Right lobe of liver (tissue), 6 donors: Measurements from ENCODE around the gene CCNF. TPM values are rescaled to one million over a fixed set of nuclear protein-coding genes. Genes with fewer than 3 reads are reported as not detected.
A peak's percentile ranks its signal among the peaks of the same experiment; 100 is the strongest.

Experiments used
- ATAC-seq, 4 donors: fragments of 200-7000 bp; cut with Tn5 transposase; one replicate each; pipeline ENCODE4 v1.9.1; 2020; ENCODE audit warnings: mild to moderate bottlenecking in 4 of 4, moderate library complexity in 4 of 4
- DNase-seq, 3 donors: peaks; one replicate each; pipeline ENCODE4 v3.0.0-alpha.2; 2020
- H3K27ac ChIP-seq, 3 donors: fragments of 200-600 bp; one replicate each; pipeline ENCODE4 v1.8.0; 2022
- H3K27me3 ChIP-seq, 2 donors: fragments of 200-600 bp; one replicate each; pipeline ENCODE4 v1.8.0; 2022
- H3K36me3 ChIP-seq, 4 donors: fragments of 200-600 bp; sonication (generic) in 1 of 4; one replicate each; pipeline versions ENCODE4 v1.5.1 to v1.8.0; 2017 to 2022; ENCODE audit warnings: control low read depth in 1 of 4
- H3K4me1 ChIP-seq, 4 donors: fragments of 200-600 bp; sonication (generic) in 1 of 4; one replicate each; pipeline versions ENCODE4 v1.5.1 to v1.8.0; 2017 to 2022; ENCODE audit warnings: control low read depth in 1 of 4
- H3K4me3 ChIP-seq, 3 donors: fragments of 200-600 bp; one replicate each; pipeline ENCODE4 v1.8.0; 2022
- H3K9me3 ChIP-seq, 4 donors: fragments of 200-600 bp; sonication (generic) in 1 of 4; one replicate each; pipeline versions ENCODE4 v1.5.1 to v1.8.0; 2017 to 2022; ENCODE audit warnings: control low read depth in 1 of 4
- POLR2A ChIP-seq: fragments of 450-650 bp; IDR thresholded peaks from one replicate; pipeline ENCODE4 v1.6.1; 2017; ENCODE audit warnings: antibody characterized with exemption, mild to moderate bottlenecking
- WGBS: methylation state at CpG from one replicate; pipeline ENCODE4 v1.1.6; 2018; ENCODE audit warnings: low coverage, low lambda C conversion rate; ENCODE audit not compliant: insufficient coverage; ENCODE audit errors: missing lambda C conversion rate; 5-methylcytosine and 5-hydroxymethylcytosine counted together
- intact Hi-C, 2 donors: fragments of 100-400 bp; cut with DNase I; formaldehyde crosslinking; loops; one replicate each; pipeline versions ENCODE4 v1.11.2 to v1.14.1; 2022
- total RNA-seq, 6 experiments: library from RNA; depleted of rRNA in 2 of 6; stranded (reverse); fragments of >200 nt in 2 of 6; fragmentation: NEBNext Ultra II Directional in 3 of 6; extraction: Animal tissue kit (Norgen Biotek cat#: 25700) in 3 of 6; gene quantifications; one replicate each; pipeline versions ENCODE4 v1.1.0 to v1.2.4, GENCODE V29; 2016 to 2023
- TF ChIP-seq, protein P1 (sequence below), 4 donors: fragments of 200-600 bp in 3 of 4; fragments of 450-650 bp in 1 of 4; IDR thresholded peaks; one replicate each; pipeline versions ENCODE4 v1.5.1 to v1.8.0; 2016 to 2022; ENCODE audit warnings: antibody characterized with exemption in 4 of 4, mild to moderate bottlenecking in 2 of 4
- donor health status: DM: no; HTN: yes; CAD: no.
- donor health status: DM: no; HTN: no; CAD: no.
- donor health status: DM: no; HTN: no; CAD: no.
- donor health status: DM: no; HTN: yes; CAD: no.
- donor health status: DM: no; HTN: yes; CAD: no.

CCNF gene
- total RNA-seq, 6 experiments from 2014 or later = 1.3 to 2.7 (median 1.7) TPM

DNA sequence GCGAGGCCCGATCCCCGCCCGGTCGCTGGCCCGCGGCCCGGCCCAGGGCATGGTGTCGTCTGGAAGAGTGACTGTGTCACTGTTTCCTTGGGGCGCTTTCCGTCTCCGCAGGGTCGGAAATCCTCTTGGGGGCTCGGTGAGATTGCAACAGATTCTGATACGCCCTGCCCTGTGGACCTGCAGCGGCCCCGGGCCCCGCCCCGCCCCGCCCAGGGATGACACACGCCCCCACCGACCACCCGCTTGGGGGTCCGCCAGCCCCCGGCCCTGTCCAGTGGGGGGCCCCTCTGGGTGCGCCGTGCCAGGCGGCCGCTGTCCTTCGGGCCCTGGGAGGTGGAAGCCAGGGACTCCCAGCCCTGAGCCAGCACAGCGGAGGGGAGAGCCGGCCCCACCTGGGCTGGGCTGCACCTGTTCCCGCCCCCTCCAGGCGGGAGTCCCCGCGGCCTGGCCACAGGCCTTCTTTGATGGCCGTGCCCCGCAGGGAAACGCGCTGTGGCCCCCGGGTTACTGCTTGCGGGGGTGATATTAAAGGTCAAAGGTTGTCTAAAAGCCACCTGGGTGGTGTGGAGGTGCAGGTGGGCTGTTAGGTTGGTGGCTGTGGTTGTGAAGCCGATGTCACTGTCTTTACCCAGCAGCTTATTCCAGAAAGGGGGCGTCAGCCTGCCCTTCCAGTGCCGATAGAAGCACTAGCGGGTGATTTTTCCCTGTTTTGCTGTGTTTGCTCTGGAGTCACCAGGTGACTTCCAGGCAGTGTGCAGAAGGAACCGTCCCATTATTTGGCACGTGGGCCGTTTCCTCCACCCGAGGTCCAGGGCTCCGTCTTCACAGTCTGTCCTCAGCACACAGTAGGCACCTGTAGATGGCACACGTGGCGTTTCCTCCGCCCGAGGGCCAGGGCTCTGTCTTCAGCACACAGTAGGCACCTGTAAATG, 46.4 kb downstream of the CCNF start:
- Histone ChIP-seq H3K4me1 (peaks cover 0 to 61% (median 24%) of the 10 kb centered on the region in 4 donors), H3K4me3 (peak overlapping the region; percentile 60 to 89 (median 66)), H3K27ac (peak overlapping the region in 1 of 3 donors; percentile 77), H3K36me3 (no peaks in the 10 kb centered on the region), H3K9me3 (no peaks in the 10 kb centered on the region), H3K27me3 (no peaks in the 10 kb centered on the region)
- TF ChIP-seq, protein P1, sequence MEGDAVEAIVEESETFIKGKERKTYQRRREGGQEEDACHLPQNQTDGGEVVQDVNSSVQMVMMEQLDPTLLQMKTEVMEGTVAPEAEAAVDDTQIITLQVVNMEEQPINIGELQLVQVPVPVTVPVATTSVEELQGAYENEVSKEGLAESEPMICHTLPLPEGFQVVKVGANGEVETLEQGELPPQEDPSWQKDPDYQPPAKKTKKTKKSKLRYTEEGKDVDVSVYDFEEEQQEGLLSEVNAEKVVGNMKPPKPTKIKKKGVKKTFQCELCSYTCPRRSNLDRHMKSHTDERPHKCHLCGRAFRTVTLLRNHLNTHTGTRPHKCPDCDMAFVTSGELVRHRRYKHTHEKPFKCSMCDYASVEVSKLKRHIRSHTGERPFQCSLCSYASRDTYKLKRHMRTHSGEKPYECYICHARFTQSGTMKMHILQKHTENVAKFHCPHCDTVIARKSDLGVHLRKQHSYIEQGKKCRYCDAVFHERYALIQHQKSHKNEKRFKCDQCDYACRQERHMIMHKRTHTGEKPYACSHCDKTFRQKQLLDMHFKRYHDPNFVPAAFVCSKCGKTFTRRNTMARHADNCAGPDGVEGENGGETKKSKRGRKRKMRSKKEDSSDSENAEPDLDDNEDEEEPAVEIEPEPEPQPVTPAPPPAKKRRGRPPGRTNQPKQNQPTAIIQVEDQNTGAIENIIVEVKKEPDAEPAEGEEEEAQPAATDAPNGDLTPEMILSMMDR (IDR thresholded peaks at IDR 0.05) = no peak
- no peak for TF ChIP-seq POLR2A
- 25% methylated on average over 15 of the region's 55 CpGs for WGBS
- DNase-seq (peak in 1 of 3 donors; percentile 64), ATAC-seq (peak; percentile 9 to 40 (median 31))
- intact Hi-C loops = no loop called here

DNA sequence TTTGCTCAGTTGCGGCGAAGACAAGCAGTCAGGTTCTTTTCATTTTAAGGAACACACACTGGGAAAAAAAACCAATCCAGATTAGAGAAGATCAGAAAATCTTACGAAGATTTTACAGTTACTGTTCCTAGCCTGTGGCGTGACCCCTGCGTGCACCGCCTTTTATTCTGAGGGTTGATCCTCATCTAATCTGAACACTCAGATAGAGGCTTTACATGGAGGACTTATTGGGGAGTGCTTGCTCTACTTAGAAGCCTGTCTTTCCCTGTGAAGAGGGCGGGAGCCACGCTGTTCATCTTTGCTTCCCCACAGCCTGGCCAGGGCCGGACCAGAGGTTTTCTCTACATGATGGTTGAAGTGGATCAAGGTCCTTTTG, 47.1 kb downstream of the CCNF start:
- DNase-seq = no peak
- Histone ChIP-seq H3K4me3 (peak overlapping the region in 1 of 3 donors; percentile 66), H3K36me3 (no peaks in the 10 kb centered on the region), H3K9me3 (no peaks in the 10 kb centered on the region), H3K27ac (peak overlapping the region in 1 of 3 donors; percentile 77), H3K4me1 (peaks cover 0 to 57% (median 23%) of the 10 kb centered on the region in 4 donors), H3K27me3 (no peaks in the 10 kb centered on the region)
- intact Hi-C loops = no loop called here
- TF ChIP-seq POLR2A = no peak
- TF ChIP-seq, protein P1 (IDR thresholded peaks at IDR 0.05) = no peak
- 74% methylated on average over 7 of the region's 9 CpGs for WGBS
- ATAC-seq = no peak

DNA sequence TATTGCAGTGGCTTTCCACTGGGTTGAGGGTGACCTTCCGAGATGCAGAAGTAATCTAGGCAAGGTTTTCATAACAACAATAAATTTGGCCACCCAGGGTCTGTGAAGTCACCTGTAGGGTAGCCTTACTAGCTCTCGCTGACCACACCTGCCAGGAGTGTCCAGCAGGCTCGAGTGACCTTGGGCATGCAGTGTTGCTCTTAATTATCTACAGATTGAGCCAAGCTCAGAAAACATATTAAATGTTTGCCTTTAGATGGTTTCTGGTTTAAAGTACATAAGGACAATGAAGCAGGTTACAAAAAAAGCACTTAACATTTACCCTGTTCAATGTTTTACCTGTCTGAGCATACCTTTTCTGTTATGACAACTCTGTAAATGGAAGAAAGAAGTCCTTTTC, 47.5 kb downstream of the CCNF start:
- WGBS = 42% methylated on average over 3 of the region's 3 CpGs

DNA sequence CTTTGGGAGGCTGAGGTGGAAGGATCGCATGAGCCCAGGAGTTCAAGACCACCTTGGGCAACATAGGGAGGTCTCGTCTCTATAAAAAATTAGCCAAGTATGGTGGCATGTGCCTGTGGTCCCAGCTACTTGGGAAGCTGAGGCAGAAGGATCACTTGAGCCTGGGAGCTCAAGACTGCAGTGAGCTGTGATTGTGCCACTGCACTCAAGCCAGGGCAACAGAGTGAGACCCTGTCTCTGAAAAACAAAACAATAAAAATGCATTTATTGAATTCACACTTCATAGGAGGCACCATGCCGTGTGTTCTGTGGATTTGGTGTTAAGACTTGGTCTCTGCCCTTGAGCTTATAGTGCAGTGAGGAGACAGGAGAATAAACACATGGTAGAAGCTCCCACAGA, 48.1 kb downstream of the CCNF start:
- ATAC-seq = no peak
- no peaks in the 10 kb centered on the region for H3K36me3 ChIP-seq
- H3K4me3 ChIP-seq = no peak overlapping the region
- H3K4me1 ChIP-seq = peaks cover 0 to 50% (median 18%) of the 10 kb centered on the region in 4 donors
- no peaks in the 10 kb centered on the region for H3K9me3 ChIP-seq
- H3K27ac ChIP-seq = no peak overlapping the region
- TF ChIP-seq POLR2A = no peak
- TF ChIP-seq, protein P1 (IDR thresholded peaks at IDR 0.05) = no peak
- intact Hi-C loops = no loop called here
- no peak for DNase-seq
- no peaks in the 10 kb centered on the region for H3K27me3 ChIP-seq
- WGBS = 100% methylated on average over 2 of the region's 3 CpGs

More for the DNA sequence above, 47.5 kb downstream of the CCNF start:
- ATAC-seq (peak in 2 of 4 donors; percentile 3 to 8), DNase-seq (no peak)
- no peak overlapping the region for H3K27ac ChIP-seq
- intact Hi-C loops = no loop called here
- H3K4me3 ChIP-seq = no peak overlapping the region
- TF ChIP-seq, protein P1 (IDR thresholded peaks at IDR 0.05) = no peak
- no peak for TF ChIP-seq POLR2A
- H3K36me3 ChIP-seq = no peaks in the 10 kb centered on the region
- no peaks in the 10 kb centered on the region for H3K9me3 ChIP-seq
- no peaks in the 10 kb centered on the region for H3K27me3 ChIP-seq
- peaks cover 0 to 53% (median 21%) of the 10 kb centered on the region in 4 donors for H3K4me1 ChIP-seq
